HepG2 (cell line): ENCODE data around the gene SFI1. TPM values are rescaled to one million over a fixed set of nuclear protein-coding genes. Genes with fewer than 3 reads are reported as not detected.

Source experiments
- CBX5 ChIP-seq: sonication (generic); formaldehyde crosslinking; IDR thresholded peaks from 2 replicates; pipeline ENCODE4 v1.4.0; 2020; ENCODE audit warnings: missing genetic modification reagents, borderline replicate concordance
- CENPX ChIP-seq: sonication (generic); formaldehyde crosslinking; IDR thresholded peaks from 2 replicates; pipeline ENCODE4 v1.9.0; 2021; ENCODE audit warnings: mild to moderate bottlenecking, missing genetic modification reagents, moderate library complexity
- ELF3 ChIP-seq: IDR thresholded peaks from 2 replicates; pipeline ENCODE4 v1.6.1; 2016; ENCODE audit warnings: missing genetic modification reagents, missing compliant biosample characterization
- GMEB2 ChIP-seq: IDR thresholded peaks from 2 replicates; pipeline ENCODE4 v1.6.1; 2016; ENCODE audit warnings: missing biosample characterization, missing genetic modification reagents, low read depth
- HDAC1 ChIP-seq: sonication (generic); formaldehyde crosslinking; IDR thresholded peaks from 2 replicates; pipeline ENCODE4 v1.5.1; 2020; ENCODE audit warnings: mild to moderate bottlenecking, missing genetic modification reagents
- NFATC3 ChIP-seq: sonication (generic); formaldehyde crosslinking; IDR thresholded peaks from 2 replicates; pipeline ENCODE4 v1.5.1; 2020; ENCODE audit warnings: mild to moderate bottlenecking, missing genetic modification reagents
- PAWR ChIP-seq: sonication (generic); formaldehyde crosslinking; IDR thresholded peaks from 2 replicates; pipeline ENCODE4 v1.4.0; 2020; ENCODE audit warnings: missing genetic modification reagents, mild to moderate bottlenecking, borderline replicate concordance
- POLR2G ChIP-seq: fragments of 200-400 bp; formaldehyde crosslinking; IDR thresholded peaks from 2 replicates; pipeline ENCODE4 v1.6.1; 2018; ENCODE audit warnings: mild to moderate bottlenecking, low read depth, low read length, moderate library complexity
- TAF1 ChIP-seq: sonication (generic); formaldehyde crosslinking; IDR thresholded peaks from 2 replicates; pipeline ENCODE4 v1.4.0; 2020; ENCODE audit warnings: missing genetic modification reagents
- TCF12 ChIP-seq, 2 experiments: fragments of 450-650 bp in 1 of 2; sonication (generic) in 1 of 2; formaldehyde crosslinking in 1 of 2; IDR thresholded peaks; 2 replicates each; pipeline versions ENCODE4 v1.6.1 to v1.8.0; 2017 to 2022; ENCODE audit warnings: antibody characterized with exemption in 1 of 2, mild to moderate bottlenecking in 1 of 2, missing genetic modification reagents in 1 of 2, moderate library complexity in 1 of 2
- THAP11 ChIP-seq: IDR thresholded peaks from 2 replicates; pipeline ENCODE4 v1.6.1; 2016; ENCODE audit warnings: missing biosample characterization, missing genetic modification reagents
- THAP7 ChIP-seq: sonication (generic); formaldehyde crosslinking; IDR thresholded peaks from 2 replicates; pipeline ENCODE4 v1.8.1; 2023; ENCODE audit warnings: mild to moderate bottlenecking, missing genetic modification reagents
- TRIM22 ChIP-seq: fragments of 450-650 bp; IDR thresholded peaks from 2 replicates; pipeline ENCODE4 v1.6.1; 2017
- YEATS4 ChIP-seq: sonication (generic); formaldehyde crosslinking; IDR thresholded peaks from 2 replicates; pipeline ENCODE4 v1.4.0; 2020; ENCODE audit warnings: missing genetic modification reagents, borderline replicate concordance
- ZBTB40 ChIP-seq, 2 experiments: fragments of 450-650 bp in 1 of 2; sonication (generic) in 1 of 2; formaldehyde crosslinking in 1 of 2; IDR thresholded peaks; 2 replicates each; pipeline versions ENCODE4 v1.6.1 to v1.8.0; 2016 to 2022; ENCODE audit warnings: antibody characterized with exemption in 1 of 2, mild to moderate bottlenecking in 1 of 2, missing genetic modification reagents in 1 of 2
- ZNF414 ChIP-seq: sonication (generic); formaldehyde crosslinking; IDR thresholded peaks from 2 replicates; pipeline ENCODE4 v1.5.0; 2020; ENCODE audit warnings: missing genetic modification reagents
- ZNF619 ChIP-seq: sonication (generic); formaldehyde crosslinking; IDR thresholded peaks from 2 replicates; pipeline ENCODE4 v1.4.0; 2020; ENCODE audit warnings: mild to moderate bottlenecking, missing genetic modification reagents
- polyA plus RNA-seq, 8 experiments: library from polyadenylated mRNA; depleted of rRNA in 3 of 8; stranded (reverse) in 7 of 8; unstranded in 1 of 8; fragments of >200 nt; fragmentation: Illumina TruSeq in 4 of 8; extraction: Trizol in 4 of 8; gene quantifications; 2 replicates each; pipeline versions ENCODE4 v1.2.1 to v1.2.3, GENCODE V29; 2011 to 2016; ENCODE audit warnings: low read depth in 4 of 8, missing spikeins in 1 of 8, mixed read lengths in 1 of 8; ENCODE audit not compliant: insufficient read depth in 1 of 8
- total RNA-seq, 5 experiments: library from RNA; depleted of rRNA; stranded (reverse); fragments of >200 nt; fragmentation: Illumina TruSeq; extraction: Trizol; gene quantifications; 2 replicates each; pipeline ENCODE4 v1.2.3, GENCODE V29; 2016; ENCODE audit warnings: low read depth in 1 of 5

Gene SFI1
- total and polyA plus RNA-seq, 2 of the 13 experiments (the other 11 are each of a cell fraction or from before 2014, with no cell fraction given): 20.5 to 40.1 TPM

- TF ChIP-seq ZBTB40 (IDR thresholded peaks at IDR 0.05) (no peak), ZBTB40 (CRISPR knock-in tag; IDR thresholded peaks at IDR 0.05) (no peak; the same call in 1 of the 2 replicates), YEATS4 (CRISPR knock-in tag) (peak; percentile 79; the same call in 1 of the 2 replicates), TRIM22 (no peak), NFATC3 (CRISPR knock-in tag) (no peak), POLR2G (peak; percentile 69), ZNF414 (no peak), CENPX (CRISPR knock-in tag) (no peak), ZNF619 (CRISPR knock-in tag) (no peak), PAWR (no peak), TAF1 (CRISPR knock-in tag) (no peak), THAP7 (CRISPR knock-in tag) (no peak), ELF3 (CRISPR knock-in tag) (peak; percentile 97), CBX5 (CRISPR knock-in tag) (peak; percentile 45; the same call in 1 of the 2 replicates), THAP11 (peak; percentile 62), HDAC1 (peak; percentile 95), GMEB2 (CRISPR knock-in tag) (no peak), TCF12 (IDR thresholded peaks at IDR 0.05) (no peak), TCF12 (CRISPR knock-in tag; IDR thresholded peaks at IDR 0.05) (0 out of 2 replicates have a peak, but pooled peaks have one; percentile 31)
Measured at GRCh38 chr22:31579835-31580242, 83.5 kb downstream of the SFI1 start (continued).
